HepG2 (cell line): ENCODE measurements around the gene CCL19.

Experiments used
- ATF6 ChIP-seq: sonication (generic); formaldehyde crosslinking; conservative IDR thresholded peaks from 2 replicates; pipeline ENCODE4 v1.4.0; 2020; ENCODE audit warnings: missing genetic modification reagents
- BCL3 ChIP-seq: sonication (generic); formaldehyde crosslinking; IDR thresholded peaks from 2 replicates; pipeline ENCODE4 v1.5.1; 2020; ENCODE audit warnings: mild to moderate bottlenecking, missing genetic modification reagents, moderate library complexity
- CBX2 ChIP-seq, 2 experiments: fragments of 200-600 bp in 1 of 2; sonication (generic); formaldehyde crosslinking in 1 of 2; IDR thresholded peaks; 2 replicates each; pipeline versions ENCODE4 v1.7.0 to v1.8.1; 2018 to 2022; ENCODE audit warnings: low read depth in 2 of 2, low read length in 1 of 2, mild to moderate bottlenecking in 1 of 2, missing genetic modification reagents in 1 of 2
- CEBPZ ChIP-seq: IDR thresholded peaks from 2 replicates; pipeline ENCODE4 v1.6.1; 2012; ENCODE audit warnings: low read length, improper control_type of control experiment
- CTCF ChIP-seq: sonication (generic); formaldehyde crosslinking; IDR thresholded peaks from 2 replicates; pipeline ENCODE4 v1.5.0; 2020; ENCODE audit warnings: mild to moderate bottlenecking, missing genetic modification reagents, moderate library complexity
- IRF1 ChIP-seq: sonication (generic); formaldehyde crosslinking; IDR thresholded peaks from 2 replicates; pipeline ENCODE4 v1.4.0; 2020; ENCODE audit warnings: low read depth, mild to moderate bottlenecking, missing genetic modification reagents
- NCOA2 ChIP-seq: sonication (generic); formaldehyde crosslinking; IDR thresholded peaks from 2 replicates; pipeline ENCODE4 v1.8.0; 2022; ENCODE audit warnings: inconsistent platforms
- POLR2G ChIP-seq: fragments of 200-400 bp; formaldehyde crosslinking; IDR thresholded peaks from 2 replicates; pipeline ENCODE4 v1.6.1; 2018; ENCODE audit warnings: mild to moderate bottlenecking, low read depth, low read length, moderate library complexity
- PREB ChIP-seq: sonication (generic); formaldehyde crosslinking; IDR thresholded peaks from 2 replicates; pipeline ENCODE4 v1.4.0; 2020; ENCODE audit warnings: missing genetic modification reagents
- RELA ChIP-seq: sonication (generic); formaldehyde crosslinking; IDR thresholded peaks from 2 replicates; pipeline ENCODE4 v1.4.0; 2020; ENCODE audit warnings: missing genetic modification reagents
- RFX5 ChIP-seq: IDR thresholded peaks from 2 replicates; pipeline ENCODE4 v1.6.1; 2011; ENCODE audit warnings: low read depth, low read length, improper control_type of control experiment
- ZBTB33 ChIP-seq: sonication (generic); formaldehyde crosslinking; IDR thresholded peaks from 2 replicates; pipeline ENCODE4 v1.4.0; 2020; ENCODE audit warnings: missing genetic modification reagents
- ZNF710 ChIP-seq: sonication (generic); formaldehyde crosslinking; IDR thresholded peaks from 2 replicates; pipeline ENCODE4 v1.5.0; 2020; ENCODE audit warnings: mild to moderate bottlenecking, missing genetic modification reagents, borderline replicate concordance

- TF ChIP-seq POLR2G, result no peak
- TF ChIP-seq ATF6 (CRISPR knock-in tag), result no peak
- no peak for TF ChIP-seq NCOA2 (CRISPR knock-in tag)
- TF ChIP-seq IRF1 (CRISPR knock-in tag), result no peak
- TF ChIP-seq RFX5, result no peak
- TF ChIP-seq ZBTB33, result no peak
- TF ChIP-seq CEBPZ, result no peak
- no peak for TF ChIP-seq BCL3
- no peak for TF ChIP-seq RELA (CRISPR knock-in tag)
- no peak for TF ChIP-seq CTCF
- no peak for TF ChIP-seq PREB (CRISPR knock-in tag)
- no peak for TF ChIP-seq ZNF710 (CRISPR knock-in tag)
- TF ChIP-seq CBX2 (IDR thresholded peaks at IDR 0.05; ENCODE audit: low read depth, low read length), result no peak
- no peak for TF ChIP-seq CBX2 (CRISPR knock-in tag; IDR thresholded peaks at IDR 0.05; ENCODE audit: low read depth)
Observed at GRCh38 chr9:34684145-34684544, 6.9 kb downstream of the CCL19 start.
